HepG2 (cell line): ENCODE results near the gene ZDHHC14. TPM values are rescaled to one million over a fixed set of nuclear protein-coding genes. Genes with fewer than 3 reads are reported as not detected.

Source experiments
- ARNT2 ChIP-seq: sonication (generic); formaldehyde crosslinking; IDR thresholded peaks from 2 replicates; pipeline ENCODE4 v1.8.0; 2022; ENCODE audit warnings: mild to moderate bottlenecking, low read depth, missing genetic modification reagents, moderate library complexity
- ATAD3A ChIP-seq: sonication (generic); formaldehyde crosslinking; IDR thresholded peaks from 2 replicates; pipeline ENCODE4 v1.4.0; 2020; ENCODE audit warnings: missing genetic modification reagents
- BCL3 ChIP-seq: sonication (generic); formaldehyde crosslinking; IDR thresholded peaks from 2 replicates; pipeline ENCODE4 v1.5.1; 2020; ENCODE audit warnings: mild to moderate bottlenecking, missing genetic modification reagents, moderate library complexity
- EHMT2 ChIP-seq: fragments of 200-600 bp; sonication (generic); IDR thresholded peaks from 2 replicates; pipeline ENCODE4 v1.7.0; 2017; ENCODE audit warnings: antibody characterized with exemption, low read depth, low read length, borderline replicate concordance
- ESRRA ChIP-seq: sonication (generic); formaldehyde crosslinking; IDR thresholded peaks from 2 replicates; pipeline ENCODE4 v1.5.1; 2020; ENCODE audit warnings: mild to moderate bottlenecking, low read depth, missing genetic modification reagents
- GATAD2A ChIP-seq: IDR thresholded peaks from 2 replicates; pipeline ENCODE4 v1.6.1; 2016
- HINFP ChIP-seq: sonication (generic); formaldehyde crosslinking; IDR thresholded peaks from 2 replicates; pipeline ENCODE4 v1.4.0; 2020; ENCODE audit warnings: low read depth, mild to moderate bottlenecking, missing genetic modification reagents
- IKZF4 ChIP-seq: sonication (generic); formaldehyde crosslinking; IDR thresholded peaks from 2 replicates; pipeline ENCODE4 v1.5.1; 2020; ENCODE audit warnings: borderline replicate concordance, mild to moderate bottlenecking, low read depth, missing genetic modification reagents; ENCODE audit errors: not compliant biosample characterization
- KLF16 ChIP-seq, 2 experiments: sonication (generic) in 1 of 2; formaldehyde crosslinking in 1 of 2; IDR thresholded peaks; 2 replicates each; pipeline versions ENCODE4 v1.6.1 to v1.8.0; 2016 to 2023; ENCODE audit warnings: missing genetic modification reagents in 2 of 2, missing compliant biosample characterization in 1 of 2
- MAF1 ChIP-seq: sonication (generic); formaldehyde crosslinking; IDR thresholded peaks from 2 replicates; pipeline ENCODE4 v1.5.0; 2020; ENCODE audit warnings: missing genetic modification reagents, borderline replicate concordance
- NFRKB ChIP-seq: fragments of 450-650 bp; IDR thresholded peaks from 2 replicates; pipeline ENCODE4 v1.6.1; 2017
- PRDM4 ChIP-seq: sonication (generic); formaldehyde crosslinking; IDR thresholded peaks from 2 replicates; pipeline ENCODE4 v1.9.0; 2021; ENCODE audit warnings: missing genetic modification reagents, borderline replicate concordance
- TAF15 ChIP-seq: fragments of 200-400 bp; formaldehyde crosslinking; IDR thresholded peaks from one replicate; pipeline ENCODE4 v1.6.1; 2018; ENCODE audit warnings: mild to moderate bottlenecking, low read depth, low read length; ENCODE audit not compliant: poor library complexity, severe bottlenecking
- ZC3H13 ChIP-seq: sonication (generic); formaldehyde crosslinking; IDR thresholded peaks from 2 replicates; pipeline ENCODE4 v1.8.1; 2023; ENCODE audit warnings: mild to moderate bottlenecking, missing genetic modification reagents, moderate library complexity
- ZNF124 ChIP-seq: sonication (generic); formaldehyde crosslinking; IDR thresholded peaks from 2 replicates; pipeline ENCODE4 v1.4.0; 2020; ENCODE audit warnings: missing genetic modification reagents
- ZNF160 ChIP-seq: sonication (generic); formaldehyde crosslinking; IDR thresholded peaks from 2 replicates; pipeline ENCODE4 v1.8.0; 2022; ENCODE audit warnings: mild to moderate bottlenecking, inconsistent platforms, missing genetic modification reagents
- ZNF326 ChIP-seq: sonication (generic); formaldehyde crosslinking; IDR thresholded peaks from 2 replicates; pipeline ENCODE4 v1.4.0; 2020; ENCODE audit warnings: missing genetic modification reagents, borderline replicate concordance
- ZNF33B ChIP-seq: sonication (generic); formaldehyde crosslinking; IDR thresholded peaks from 2 replicates; pipeline ENCODE4 v1.5.1; 2020; ENCODE audit warnings: mild to moderate bottlenecking, missing genetic modification reagents
- ZNF503 ChIP-seq: sonication (generic); formaldehyde crosslinking; IDR thresholded peaks from 2 replicates; pipeline ENCODE4 v1.4.0; 2020; ENCODE audit warnings: missing genetic modification reagents
- polyA plus RNA-seq, 8 experiments: library from polyadenylated mRNA; depleted of rRNA in 3 of 8; stranded (reverse) in 7 of 8; unstranded in 1 of 8; fragments of >200 nt; fragmentation: Illumina TruSeq in 4 of 8; extraction: Trizol in 4 of 8; gene quantifications; 2 replicates each; pipeline versions ENCODE4 v1.2.1 to v1.2.3, GENCODE V29; 2011 to 2016; ENCODE audit warnings: low read depth in 4 of 8, missing spikeins in 1 of 8, mixed read lengths in 1 of 8; ENCODE audit not compliant: insufficient read depth in 1 of 8
- total RNA-seq, 5 experiments: library from RNA; depleted of rRNA; stranded (reverse); fragments of >200 nt; fragmentation: Illumina TruSeq; extraction: Trizol; gene quantifications; 2 replicates each; pipeline ENCODE4 v1.2.3, GENCODE V29; 2016; ENCODE audit warnings: low read depth in 1 of 5

ZDHHC14 gene
- total and polyA plus RNA-seq, 2 of the 13 experiments (the other 11 are each of a cell fraction or from before 2014, with no cell fraction given) = 3.7 to 9.5 TPM

- TF ChIP-seq KLF16 (CRISPR knock-in tag; IDR thresholded peaks at IDR 0.05) = no peak
- 0 out of 2 replicates have a peak, but pooled peaks have one; percentile 57 for TF ChIP-seq ESRRA (CRISPR knock-in tag)
- TF ChIP-seq ZNF503 (CRISPR knock-in tag) = no peak
- TF ChIP-seq ZC3H13 = no peak
- TF ChIP-seq NFRKB = no peak
- TF ChIP-seq ZNF160 = no peak
- 0 out of 2 replicates have a peak, but pooled peaks have one; percentile 24 for TF ChIP-seq ZNF124 (CRISPR knock-in tag)
- TF ChIP-seq TAF15 = no peak
- TF ChIP-seq MAF1 (CRISPR knock-in tag) = no peak
- TF ChIP-seq EHMT2 = no peak
- no peak for TF ChIP-seq BCL3 (CRISPR knock-in tag)
- no peak for TF ChIP-seq IKZF4 (CRISPR knock-in tag)
- TF ChIP-seq ATAD3A = no peak
- no peak for TF ChIP-seq ARNT2 (CRISPR knock-in tag)
- TF ChIP-seq HINFP (CRISPR knock-in tag) = no peak
- no peak for TF ChIP-seq ZNF326
- no peak for TF ChIP-seq PRDM4 (CRISPR knock-in tag)
- peak; percentile 35 for TF ChIP-seq GATAD2A (CRISPR knock-in tag)
- TF ChIP-seq ZNF33B (CRISPR knock-in tag) = no peak
Observed at GRCh38 chr6:157535340-157536222, 154.6 kb downstream of the ZDHHC14 start (continued).
